Mesenchymal stem cell (in vitro differentiated cells and primary cell): ENCODE results near the gene GHDC.
"Not testable (repeated sequence)": the region's sequence is repeated elsewhere in the genome, so short reads cannot be mapped to it uniquely, and the experiment has no call there.

Source experiments
- DNase-seq: peaks from one replicate; pipeline ENCODE4 v3.0.0-alpha.2; 2013
- H2AFZ ChIP-seq: one replicate; pipeline ENCODE4 v1.6.1; 2013; ENCODE audit warnings: low read depth, mild to moderate bottlenecking, control low read depth, inconsistent platforms, low read length, moderate library complexity
- H2AK5ac ChIP-seq: 2 replicates; pipeline ENCODE4 v1.6.1; 2013; ENCODE audit warnings: low read length, moderate library complexity, mild to moderate bottlenecking, inconsistent platforms; ENCODE audit not compliant: severe bottlenecking
- H2BK120ac ChIP-seq: one replicate; pipeline ENCODE4 v1.6.1; 2013; ENCODE audit warnings: low read depth, mild to moderate bottlenecking, inconsistent platforms, low read length, moderate library complexity
- H2BK12ac ChIP-seq, 2 experiments: one replicate each; pipeline ENCODE4 v1.6.1; 2013; ENCODE audit warnings: inconsistent platforms in 2 of 2, low read length in 2 of 2, mild to moderate bottlenecking in 2 of 2, moderate library complexity in 2 of 2, control low read depth in 1 of 2
- H2BK15ac ChIP-seq: one replicate; pipeline ENCODE4 v1.6.1; 2013; ENCODE audit warnings: mild to moderate bottlenecking, low read depth, inconsistent platforms; ENCODE audit not compliant: poor library complexity, severe bottlenecking
- H2BK5ac ChIP-seq: 2 replicates; pipeline ENCODE4 v1.6.1; 2013; ENCODE audit warnings: low read depth, mild to moderate bottlenecking, low read length, control low read depth, inconsistent platforms; ENCODE audit not compliant: poor library complexity, severe bottlenecking
- H3K14ac ChIP-seq, 2 experiments: one replicate each; pipeline ENCODE4 v1.6.1; 2013; ENCODE audit warnings: inconsistent platforms in 2 of 2, low read length in 2 of 2, control low read depth in 1 of 2, mild to moderate bottlenecking in 1 of 2, moderate library complexity in 1 of 2
- H3K18ac ChIP-seq, 2 experiments: one replicate each; pipeline ENCODE4 v1.6.1; 2013; ENCODE audit warnings: inconsistent platforms in 2 of 2, low read length in 2 of 2, control low read depth in 1 of 2, low read depth in 1 of 2, mild to moderate bottlenecking in 1 of 2
- H3K23ac ChIP-seq, 2 experiments: one replicate each; pipeline ENCODE4 v1.6.1; 2013; ENCODE audit warnings: inconsistent platforms in 2 of 2, low read length in 2 of 2, mild to moderate bottlenecking in 2 of 2, moderate library complexity in 2 of 2, control low read depth in 1 of 2
- H3K27ac ChIP-seq: 2 replicates; pipeline ENCODE4 v1.5.1; 2013; ENCODE audit warnings: mild to moderate bottlenecking, moderate library complexity, low read length, control low read depth, inconsistent platforms; ENCODE audit not compliant: poor library complexity, severe bottlenecking
- H3K27me3 ChIP-seq, 2 experiments: 2 replicates each; pipeline versions ENCODE4 v1.6.1 to v1.7.0; 2013; ENCODE audit warnings: low read length in 2 of 2, mild to moderate bottlenecking in 2 of 2, moderate library complexity in 2 of 2, control low read depth in 1 of 2, inconsistent platforms in 1 of 2; ENCODE audit not compliant: control insufficient read depth in 1 of 2, insufficient read depth in 1 of 2
- H3K36me3 ChIP-seq, 2 experiments: 2 replicates each; pipeline versions ENCODE4 v1.6.1 to v1.7.0; 2013; ENCODE audit warnings: low read length in 2 of 2, control low read depth in 1 of 2, inconsistent platforms in 1 of 2, low read depth in 1 of 2, mild to moderate bottlenecking in 1 of 2; ENCODE audit not compliant: insufficient read depth in 2 of 2, control insufficient read depth in 1 of 2
- H3K4ac ChIP-seq, 2 experiments: one replicate each; pipeline ENCODE4 v1.6.1; 2013; ENCODE audit warnings: inconsistent platforms in 2 of 2, low read length in 2 of 2, mild to moderate bottlenecking in 2 of 2, moderate library complexity in 2 of 2, control low read depth in 1 of 2, low read depth in 1 of 2
- H3K4me1 ChIP-seq: 2 replicates; pipeline ENCODE4 v1.6.1; 2013; ENCODE audit warnings: low read depth, low read length, control low read depth; ENCODE audit not compliant: control insufficient read depth, insufficient read depth
- H3K4me2 ChIP-seq: 2 replicates; pipeline ENCODE4 v1.6.1; 2013; ENCODE audit warnings: low read length, mild to moderate bottlenecking, inconsistent platforms; ENCODE audit not compliant: poor library complexity, severe bottlenecking
- H3K4me3 ChIP-seq, 2 experiments: 2 replicates each; pipeline versions ENCODE4 v1.5.1 to v1.7.0; 2013; ENCODE audit warnings: low read length in 2 of 2, mild to moderate bottlenecking in 2 of 2, control low read depth in 1 of 2, low read depth in 1 of 2; ENCODE audit not compliant: insufficient read depth in 1 of 2
- H3K79me1 ChIP-seq: replicated peaks from 2 replicates; pipeline ENCODE4 v1.6.1; 2013; ENCODE audit warnings: mild to moderate bottlenecking, control low read depth, low read length, inconsistent platforms; ENCODE audit not compliant: poor library complexity, severe bottlenecking
- H3K9ac ChIP-seq: 2 replicates; pipeline ENCODE4 v1.7.0; 2013; ENCODE audit warnings: mild to moderate bottlenecking, low read length, moderate library complexity
- H3K9me3 ChIP-seq: 2 replicates; pipeline ENCODE4 v1.7.0; 2013; ENCODE audit warnings: mild to moderate bottlenecking, low read length; ENCODE audit not compliant: control insufficient read depth
- H4K8ac ChIP-seq: one replicate; pipeline ENCODE4 v1.6.1; 2013; ENCODE audit warnings: inconsistent platforms, mild to moderate bottlenecking, low read length, moderate library complexity
- H4K91ac ChIP-seq: one replicate; pipeline ENCODE4 v1.6.1; 2013; ENCODE audit warnings: mild to moderate bottlenecking, low read length, inconsistent platforms
- WGBS: methylation state at CpG from one replicate; pipeline ENCODE4 v1.1.7; 2013; ENCODE audit warnings: mixed read lengths; 5-methylcytosine and 5-hydroxymethylcytosine counted together

GHDC gene

GRCh38 chr17:42212382-42212781 lies 18.1 kb upstream of the GHDC start:
- Histone ChIP-seq H3K9ac (peak overlapping the region; percentile 53), H2BK120ac (no peak overlapping the region)

GRCh38 chr17:42211921-42212341 lies 17.6 kb upstream of the GHDC start:
- not testable (repeated sequence) for H3K27ac ChIP-seq, H3K4ac ChIP-seq, H2BK120ac ChIP-seq, H2BK12ac ChIP-seq, H4K91ac ChIP-seq, H3K9me3 ChIP-seq, H3K79me1 ChIP-seq, H3K4me2 ChIP-seq, DNase-seq, H2AFZ ChIP-seq, H2BK15ac ChIP-seq, H4K8ac ChIP-seq, H3K27me3 ChIP-seq, H2BK5ac ChIP-seq, H3K4me1 ChIP-seq, H2AK5ac ChIP-seq, H3K14ac ChIP-seq, H3K18ac ChIP-seq, H3K23ac ChIP-seq, H3K4me3 ChIP-seq
- 94% methylated on average over 7 of the region's 9 CpGs for WGBS
- H3K36me3 ChIP-seq = peaks cover 46 to 66% of the 10 kb centered on the region in 2 experiments
- H3K9ac ChIP-seq = peak overlapping the region; percentile 53

More at GRCh38 chr17:42212382-42212781, 18.1 kb upstream of the GHDC start:
- no peak overlapping the region for H4K91ac ChIP-seq
- no peak overlapping the region for H3K14ac ChIP-seq
- no peak overlapping the region for H2AFZ ChIP-seq
- no peak overlapping the region for H2AK5ac ChIP-seq
- DNase-seq = no peak
- H3K4ac ChIP-seq = no peak overlapping the region
- H2BK15ac ChIP-seq = no peak overlapping the region
- H4K8ac ChIP-seq = no peak overlapping the region
- H3K36me3 ChIP-seq = peaks cover 49 to 66% of the 10 kb centered on the region in 2 experiments
- H3K4me2 ChIP-seq = no peak overlapping the region
- no peak overlapping the region for H3K23ac ChIP-seq
- WGBS = 96% methylated on average over 7 of the region's 7 CpGs
- H2BK12ac ChIP-seq = no peak overlapping the region
- no peak overlapping the region for H3K4me3 ChIP-seq
- H3K79me1 ChIP-seq = no peaks in the 10 kb centered on the region
- H3K27me3 ChIP-seq = no peaks in the 10 kb centered on the region
- H3K18ac ChIP-seq = no peak overlapping the region
- no peak overlapping the region for H3K27ac ChIP-seq
- no peak overlapping the region for H2BK5ac ChIP-seq
- no peaks in the 10 kb centered on the region for H3K9me3 ChIP-seq
- H3K4me1 ChIP-seq = no peaks in the 10 kb centered on the region

- Histone ChIP-seq H2AFZ (no peak overlapping the region), H3K4me3 (no peak overlapping the region), H3K27me3 (no peaks in the 10 kb centered on the region), H3K4me2 (no peak overlapping the region), H2BK12ac (no peak overlapping the region), H4K91ac (no peak overlapping the region), H3K9ac (no peak overlapping the region), H3K79me1 (no peaks in the 10 kb centered on the region), H3K18ac (no peak overlapping the region), H3K27ac (no peak overlapping the region), H3K14ac (no peak overlapping the region), H3K4ac (no peak overlapping the region), H4K8ac (no peak overlapping the region), H2BK15ac (no peak overlapping the region), H3K23ac (no peak overlapping the region), H2AK5ac (no peak overlapping the region), H3K9me3 (no peaks in the 10 kb centered on the region), H2BK5ac (no peak overlapping the region), H2BK120ac (no peak overlapping the region), H3K4me1 (no peaks in the 10 kb centered on the region), H3K36me3 (peaks cover 44 to 66% of the 10 kb centered on the region in 2 experiments)
- 89% methylated on average over 6 of the region's 6 CpGs for WGBS
- no peak for DNase-seq
These were observed 15.8 kb upstream of the GHDC start for GRCh38 chr17:42210046-42210445.

- not testable (repeated sequence) for H3K18ac ChIP-seq, H2AK5ac ChIP-seq, H2BK12ac ChIP-seq, H4K91ac ChIP-seq, H3K4ac ChIP-seq, H3K4me3 ChIP-seq, H3K23ac ChIP-seq, DNase-seq, H3K9ac ChIP-seq, H2BK5ac ChIP-seq, H3K4me2 ChIP-seq, H3K27me3 ChIP-seq, H2BK15ac ChIP-seq, H3K79me1 ChIP-seq, H3K27ac ChIP-seq, H2AFZ ChIP-seq, H3K9me3 ChIP-seq, H4K8ac ChIP-seq, H2BK120ac ChIP-seq, H3K4me1 ChIP-seq, H3K14ac ChIP-seq
- 97% methylated on average over 5 of the region's 8 CpGs for WGBS
- H3K36me3 ChIP-seq = peaks cover 52 to 82% of the 10 kb centered on the region in 2 experiments
These were observed 11.9 kb upstream of the GHDC start for GRCh38 chr17:42206153-42206612.
